AG09319 (cell line): ENCODE results near the gene ASB16.
"Not testable (repeated sequence)": the region's sequence is repeated elsewhere in the genome, so short reads cannot be mapped to it uniquely, and the experiment has no call there.

Experiments used
- DNase-seq: peaks from one replicate; pipeline ENCODE4 v3.0.0-alpha.2; 2010; ENCODE audit warnings: low read depth; ENCODE audit errors: extremely low read depth
- TF ChIP-seq, protein P1 (sequence below): IDR thresholded peaks from 2 replicates; pipeline ENCODE4 v1.5.1; 2011; ENCODE audit warnings: low read depth, mild to moderate bottlenecking, inconsistent platforms, low read length, moderate library complexity

ASB16 gene

DNA sequence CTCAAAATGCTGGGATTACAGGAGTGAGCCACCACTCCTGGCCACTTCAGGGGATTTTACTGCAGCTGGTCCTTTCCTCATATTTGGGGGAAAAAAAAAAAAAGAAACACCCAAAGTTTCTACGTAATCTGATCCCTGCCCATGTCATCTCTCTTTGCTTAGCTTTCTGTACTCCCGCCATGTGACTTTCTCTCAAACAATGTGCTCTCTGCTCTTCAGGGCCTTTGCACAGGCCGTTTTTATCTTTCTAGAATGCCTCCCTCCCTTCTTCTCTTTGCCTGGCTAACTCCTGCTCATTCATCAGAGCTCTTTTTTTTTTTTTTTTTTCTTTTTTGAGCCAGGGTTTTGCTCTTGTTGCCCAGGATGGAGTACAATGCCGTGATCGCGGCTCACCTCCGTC, 42.1 kb upstream of the ASB16 start:
- DNase-seq: no peak
- TF ChIP-seq, protein P1, sequence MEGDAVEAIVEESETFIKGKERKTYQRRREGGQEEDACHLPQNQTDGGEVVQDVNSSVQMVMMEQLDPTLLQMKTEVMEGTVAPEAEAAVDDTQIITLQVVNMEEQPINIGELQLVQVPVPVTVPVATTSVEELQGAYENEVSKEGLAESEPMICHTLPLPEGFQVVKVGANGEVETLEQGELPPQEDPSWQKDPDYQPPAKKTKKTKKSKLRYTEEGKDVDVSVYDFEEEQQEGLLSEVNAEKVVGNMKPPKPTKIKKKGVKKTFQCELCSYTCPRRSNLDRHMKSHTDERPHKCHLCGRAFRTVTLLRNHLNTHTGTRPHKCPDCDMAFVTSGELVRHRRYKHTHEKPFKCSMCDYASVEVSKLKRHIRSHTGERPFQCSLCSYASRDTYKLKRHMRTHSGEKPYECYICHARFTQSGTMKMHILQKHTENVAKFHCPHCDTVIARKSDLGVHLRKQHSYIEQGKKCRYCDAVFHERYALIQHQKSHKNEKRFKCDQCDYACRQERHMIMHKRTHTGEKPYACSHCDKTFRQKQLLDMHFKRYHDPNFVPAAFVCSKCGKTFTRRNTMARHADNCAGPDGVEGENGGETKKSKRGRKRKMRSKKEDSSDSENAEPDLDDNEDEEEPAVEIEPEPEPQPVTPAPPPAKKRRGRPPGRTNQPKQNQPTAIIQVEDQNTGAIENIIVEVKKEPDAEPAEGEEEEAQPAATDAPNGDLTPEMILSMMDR: no peak

DNA sequence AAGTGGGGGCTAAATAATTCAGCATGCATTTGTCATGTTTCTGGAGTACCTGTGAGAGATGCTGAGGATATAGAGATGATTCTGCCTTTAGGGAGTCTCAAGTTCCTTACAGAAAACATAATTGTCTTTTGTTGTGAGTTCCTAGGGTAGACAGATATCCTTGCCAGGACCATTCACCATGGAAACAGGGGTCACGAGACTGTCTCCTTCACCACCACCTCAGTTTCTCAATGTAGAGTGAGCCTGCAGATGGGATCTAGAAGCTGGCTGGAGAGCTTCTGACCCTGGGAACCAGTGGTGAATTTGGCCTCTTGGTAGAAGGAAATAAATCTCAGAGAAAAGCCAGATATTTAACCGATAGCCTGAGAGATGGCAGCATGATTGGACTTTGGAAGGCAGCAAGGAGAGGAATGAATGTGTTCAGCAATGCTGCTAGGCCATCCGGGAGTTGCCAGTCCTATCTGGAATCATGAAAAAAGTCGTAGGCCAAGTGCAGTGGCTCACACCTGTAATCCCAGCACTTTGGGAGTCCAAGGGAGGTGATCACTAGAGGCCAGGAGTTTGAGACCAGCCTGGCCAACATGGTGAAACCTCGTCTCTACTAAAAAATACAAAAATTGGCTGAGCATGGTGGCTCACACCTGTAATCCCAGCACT, 39.7 kb upstream of the ASB16 start:
- no peak for DNase-seq
- TF ChIP-seq, protein P1: no peak

DNA sequence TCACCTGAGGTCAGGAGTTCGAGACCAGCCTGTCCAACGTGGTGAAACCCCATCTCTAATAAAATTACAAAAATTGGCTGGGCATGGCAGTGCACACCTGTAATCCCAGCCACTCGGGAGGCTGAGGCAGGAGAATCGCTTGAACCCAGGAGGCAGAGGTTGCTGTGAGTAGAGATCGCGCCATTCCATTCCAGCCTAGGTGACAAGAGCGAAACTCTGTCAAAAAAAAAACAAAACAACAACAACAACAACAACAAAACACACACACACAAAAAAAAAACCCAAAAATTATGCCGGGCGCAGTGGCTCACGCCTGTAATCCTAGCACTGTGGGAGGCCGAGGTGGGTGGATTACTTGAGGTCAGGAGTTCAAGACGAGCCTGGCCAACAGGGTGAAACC, 39.1 kb upstream of the ASB16 start:
- not testable (repeated sequence) for DNase-seq

DNA sequence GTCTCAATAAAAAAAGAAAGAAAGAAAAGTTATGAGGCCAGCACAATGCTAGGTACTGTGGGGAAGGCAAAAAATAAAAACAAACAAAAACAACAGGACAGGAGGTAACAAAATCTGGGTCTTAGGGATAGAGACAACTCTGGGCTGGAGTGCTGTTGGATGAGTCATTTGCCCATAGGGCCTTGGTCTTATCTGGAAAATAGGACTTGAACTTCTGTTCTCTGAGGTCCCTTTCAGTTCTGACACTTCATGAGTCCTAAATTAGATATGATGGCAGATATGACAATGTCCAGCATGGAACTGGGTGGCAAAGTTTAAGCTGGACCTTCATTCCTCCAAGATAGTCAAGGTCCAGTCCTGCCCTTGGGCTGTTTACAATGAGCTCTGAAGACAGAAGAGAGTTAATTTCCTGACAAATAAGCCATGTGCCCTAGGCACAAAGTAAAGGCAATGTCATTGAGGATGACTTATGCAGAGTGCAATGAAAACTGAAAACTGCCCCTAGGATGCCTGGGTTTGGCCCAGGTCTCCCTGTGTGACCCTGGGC, 38.2 kb upstream of the ASB16 start:
- TF ChIP-seq, protein P1: no peak
- DNase-seq: no peak

DNA sequence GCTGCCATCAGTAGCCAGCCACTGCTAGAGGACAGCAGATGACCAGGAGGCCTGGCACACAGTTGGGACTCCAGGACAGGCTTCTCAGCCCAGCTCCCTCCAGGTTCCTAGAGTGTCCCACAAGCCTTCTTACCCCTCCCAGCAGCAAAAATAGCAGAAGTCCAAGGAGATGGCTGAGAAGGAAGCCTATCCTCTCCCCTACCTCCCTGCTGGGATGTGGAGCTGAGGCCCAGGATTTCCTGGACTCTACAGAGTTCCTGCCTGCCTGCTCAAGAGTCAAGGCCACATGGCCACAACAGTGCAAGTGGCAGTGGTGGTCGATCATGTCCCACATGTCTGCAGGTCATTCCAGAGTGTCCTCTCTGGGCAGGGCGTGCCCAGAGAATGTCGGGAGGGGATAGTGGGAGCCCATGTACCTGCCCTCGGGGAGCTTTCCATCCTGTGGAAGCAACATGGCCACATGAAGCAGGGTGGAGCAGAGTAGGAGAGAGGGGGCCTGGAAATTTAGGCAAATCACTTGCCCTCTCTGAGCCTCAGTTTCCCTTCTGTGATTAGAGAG, 36.5 kb upstream of the ASB16 start:
- TF ChIP-seq, protein P1: no peak
- no peak for DNase-seq

DNA sequence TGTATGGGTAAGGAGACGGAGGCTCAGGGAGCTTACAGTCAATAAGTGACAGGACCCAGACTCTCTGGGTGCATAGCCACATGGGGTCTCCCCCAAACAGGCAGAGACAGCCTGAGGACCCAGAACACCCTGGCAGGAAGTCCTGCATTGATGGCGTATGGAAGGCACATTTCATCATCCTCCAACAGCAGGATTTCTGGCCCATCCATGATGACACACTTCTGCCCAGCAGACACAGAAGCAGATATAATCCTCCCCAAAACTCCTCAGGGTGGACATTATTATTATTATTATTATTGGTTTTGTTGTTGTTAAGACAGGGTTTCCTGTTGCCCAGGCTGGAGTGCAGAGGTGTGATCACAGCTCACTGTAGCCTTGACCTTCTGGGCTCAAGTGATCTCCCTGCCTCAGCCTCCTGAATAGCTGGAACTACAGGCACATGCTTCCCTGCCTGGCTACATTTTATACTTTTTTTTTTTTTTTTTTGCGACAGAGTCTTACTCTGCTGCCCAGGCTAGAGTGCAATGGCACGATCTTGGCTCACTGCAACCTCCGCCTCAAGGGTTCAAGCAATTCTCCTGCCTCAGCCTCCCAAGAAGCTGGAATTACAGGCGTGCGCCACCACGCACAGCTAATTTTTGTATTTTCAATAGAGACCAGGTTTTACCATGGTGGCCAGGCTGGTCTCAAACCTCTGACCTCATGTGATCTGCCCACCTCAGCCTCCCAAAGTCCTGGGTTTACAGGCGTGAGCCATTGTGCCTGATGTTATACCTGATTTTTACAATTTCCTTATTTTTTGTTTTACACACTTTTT, 35.5 kb upstream of the ASB16 start:
- no peak for DNase-seq
- TF ChIP-seq, protein P1: no peak

DNA sequence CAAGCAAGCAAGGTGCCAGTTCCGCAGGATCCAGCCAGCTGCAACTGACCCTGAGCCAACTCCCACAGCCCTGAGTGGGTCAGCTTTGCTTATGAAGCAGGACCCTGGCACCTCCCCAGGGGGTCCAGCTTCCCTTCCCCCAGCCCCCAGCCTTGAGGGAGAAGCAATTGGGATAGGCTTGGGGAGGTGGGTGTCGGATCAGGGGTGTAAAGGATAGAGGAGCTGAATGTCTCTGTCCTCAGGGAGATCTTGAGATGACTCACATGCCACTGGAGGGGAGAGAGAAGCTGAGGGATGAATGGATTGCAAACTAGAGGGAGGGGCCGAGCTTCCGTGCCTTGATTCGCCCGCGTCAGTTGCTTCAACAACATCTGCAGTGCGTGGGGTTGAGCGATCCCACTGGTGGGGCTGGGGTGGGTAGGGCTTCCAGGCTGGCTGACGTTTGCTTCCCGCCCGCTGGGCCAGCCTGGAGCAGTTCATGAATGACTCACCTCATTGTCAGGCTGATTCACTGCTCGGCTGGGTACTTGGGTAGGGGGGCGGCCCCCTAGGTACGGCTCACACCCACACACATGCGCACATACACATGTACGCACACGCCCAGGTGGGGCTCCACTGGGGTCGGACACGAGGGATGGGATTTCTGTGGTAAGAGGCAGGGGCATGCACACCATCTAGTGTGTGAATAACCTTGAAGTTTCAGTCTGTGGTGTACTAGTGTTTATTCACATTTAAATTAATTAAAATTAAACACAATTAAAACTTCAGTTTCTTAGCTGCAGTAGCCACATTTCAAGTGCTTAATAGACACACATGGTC, 32.4 kb upstream of the ASB16 start:
- DNase-seq: peak; percentile 96
- TF ChIP-seq, protein P1: no peak

DNA sequence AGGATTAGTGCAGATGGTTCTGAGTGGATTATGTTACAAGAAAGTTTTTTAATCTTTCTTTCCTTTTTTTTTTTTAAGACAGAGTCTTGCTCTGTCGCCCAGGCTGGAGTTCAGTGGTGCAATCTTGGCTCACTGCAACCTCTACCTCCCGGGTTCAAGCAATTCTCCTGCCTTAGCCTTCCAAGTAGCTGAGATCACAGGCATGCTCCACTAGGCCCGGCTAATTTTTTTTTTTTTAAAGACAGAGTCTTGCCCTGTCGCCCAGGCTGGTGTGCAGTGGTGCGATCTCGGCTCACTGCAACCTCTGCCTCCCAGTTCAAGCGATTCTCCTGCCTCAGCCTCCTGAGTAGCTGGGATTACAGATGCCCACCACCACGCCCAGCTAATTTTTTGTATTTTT, 26.6 kb upstream of the ASB16 start:
- DNase-seq: not testable (repeated sequence)
